GM12878 (cell line): ENCODE data around the gene CMSS1. TPM values are rescaled to one million over a fixed set of nuclear protein-coding genes. Genes with fewer than 3 reads are reported as not detected.
"Not testable (repeated sequence)": the region's sequence is repeated elsewhere in the genome, so short reads cannot be mapped to it uniquely, and the experiment has no call there.

Source experiments
- ATAC-seq: fragments of 200-7000 bp; cut with Tn5 transposase; 3 replicates; pipeline ENCODE4 v1.9.1; 2020; ENCODE audit warnings: mild to moderate bottlenecking, moderate library complexity
- BruUV-seq: library from RNA; stranded (reverse); fragments of 400-500 nt; replicated peaks from 2 replicates; lab custom pipeline; 2021; lab: Mats Ljungman, UMichigan
- CTCF ChIA-PET: fragments of 300-600 bp; sonication (Branson Sonifier 250); formaldehyde crosslinking; extraction: SDS; loops from one replicate; lab custom pipeline; 2021; ENCODE audit warnings: inconsistent platforms; lab: Yijun Ruan, JAX
- POLR2A ChIA-PET: fragments of 350-600 bp; formaldehyde crosslinking; extraction: SDS; loops from one replicate; lab custom pipeline; 2021; ENCODE audit warnings: inconsistent platforms; lab: Charles Lee
- RAD21 ChIA-PET: fragments of 300-600 bp; sonication (Branson Sonifier 250); formaldehyde crosslinking; loops from one replicate; lab custom pipeline; 2023; ENCODE audit warnings: antibody characterized with exemption; ENCODE audit not compliant: unreplicated experiment; lab: Charles Lee
- SMC1A ChIA-PET: fragments of 300-600 bp; sonication (Branson Sonifier 250); formaldehyde crosslinking; loops from one replicate; lab custom pipeline; 2023; ENCODE audit not compliant: unreplicated experiment, uncharacterized antibody; lab: Charles Lee
- DNase-seq: peaks from one replicate; pipeline ENCODE4 v3.0.0-alpha.2; 2011; ENCODE audit warnings: low read depth, low spot score
- FAIRE-seq: peaks from 3 replicates; lab custom pipeline; 2011; peaks lifted over from hg19 to GRCh38; lab: Jason Lieb, UNC
- H2AFZ ChIP-seq: 2 replicates; pipeline ENCODE4 v1.6.0; 2011; ENCODE audit warnings: low read depth, low read length, control low read depth; ENCODE audit not compliant: control insufficient read depth
- H3K27ac ChIP-seq: 2 replicates; pipeline ENCODE4 v1.5.1; 2011; ENCODE audit warnings: control low read depth; ENCODE audit not compliant: control insufficient read depth, insufficient read depth
- H3K27me3 ChIP-seq, 2 experiments: replicated peaks in 1 of 2; 2 replicates each; pipeline versions ENCODE4 v1.6.0 to v1.6.1; 2011; ENCODE audit warnings: low read length in 1 of 2; ENCODE audit not compliant: control insufficient read depth in 2 of 2, insufficient read depth in 2 of 2
- H3K36me3 ChIP-seq, 2 experiments: 2 replicates each; pipeline ENCODE4 v1.5.1; 2011; ENCODE audit warnings: low read length in 1 of 2; ENCODE audit not compliant: control insufficient read depth in 2 of 2, insufficient read depth in 2 of 2
- H3K4me1 ChIP-seq: 2 replicates; pipeline ENCODE4 v1.6.1; 2011; ENCODE audit warnings: mild to moderate bottlenecking, low read length, moderate library complexity, mixed read lengths; ENCODE audit not compliant: control insufficient read depth, insufficient read depth
- H3K4me2 ChIP-seq: 2 replicates; pipeline ENCODE4 v1.6.0; 2011; ENCODE audit warnings: control low read depth; ENCODE audit not compliant: control insufficient read depth, insufficient read depth
- H3K4me3 ChIP-seq: fragments of 200-600 bp; sonication (generic); 2 replicates; pipeline ENCODE4 v1.5.1; 2016
- H3K79me2 ChIP-seq: 2 replicates; pipeline ENCODE4 v1.6.0; 2011; ENCODE audit warnings: low read length; ENCODE audit not compliant: control insufficient read depth, insufficient read depth
- H3K9ac ChIP-seq: 2 replicates; pipeline ENCODE4 v1.8.0; 2011; ENCODE audit warnings: low read length, control low read depth, mixed read lengths; ENCODE audit not compliant: control insufficient read depth, insufficient read depth
- H3K9me3 ChIP-seq: replicated peaks from 3 replicates; pipeline ENCODE4 v1.5.1; 2011; ENCODE audit warnings: mild to moderate bottlenecking, low read length; ENCODE audit not compliant: control insufficient read depth, insufficient read depth
- H4K20me1 ChIP-seq: 2 replicates; pipeline ENCODE4 v1.6.0; 2011; ENCODE audit not compliant: control insufficient read depth, insufficient read depth
- ATF3 ChIP-seq: IDR thresholded peaks from 2 replicates; pipeline ENCODE4 v1.6.1; 2011; ENCODE audit warnings: low read depth, mild to moderate bottlenecking, low read length, moderate library complexity, borderline replicate concordance; ENCODE audit errors: extremely low read depth
- BCL11A ChIP-seq: IDR thresholded peaks from 2 replicates; pipeline ENCODE4 v1.6.1; 2011; ENCODE audit warnings: low read depth, low read length
- BRCA1 ChIP-seq: IDR thresholded peaks from 2 replicates; pipeline ENCODE4 v1.6.1; 2011; ENCODE audit warnings: low read depth, low read length, improper control_type of control experiment
- PKNOX1 ChIP-seq: fragments of 450-650 bp; IDR thresholded peaks from 2 replicates; pipeline ENCODE4 v1.6.1; 2016; ENCODE audit warnings: mild to moderate bottlenecking
- SREBF1 ChIP-seq: IDR thresholded peaks from 2 replicates; pipeline ENCODE4 v1.6.1; 2012; ENCODE audit warnings: mild to moderate bottlenecking, low read length
- TCF7 ChIP-seq: IDR thresholded peaks from 2 replicates; pipeline ENCODE4 v1.6.1; 2014; ENCODE audit warnings: antibody characterized with exemption, borderline replicate concordance
- WGBS: methylation state at CpG from one replicate; pipeline ENCODE4 v1.1.6; 2016; ENCODE audit warnings: low lambda C conversion rate; ENCODE audit not compliant: insufficient replicate concordance, insufficient coverage; ENCODE audit errors: missing lambda C conversion rate; 5-methylcytosine and 5-hydroxymethylcytosine counted together
- in situ Hi-C: fragments of 300-500 bp; cut with MboI; formaldehyde crosslinking; loops from 9 replicates; pipeline ENCODE4 v1.14.3; 2018; ENCODE audit warnings: mixed read lengths
- intact Hi-C: fragments of 100-400 bp; cut with micrococcal nuclease; formaldehyde crosslinking; loops from one replicate; pipeline ENCODE4 v1.14.2; 2022; ENCODE audit not compliant: unreplicated experiment
- polyA plus RNA-seq, 11 experiments: library from polyadenylated mRNA; depleted of rRNA in 4 of 11; unstranded in 6 of 11; stranded (reverse) in 5 of 11; fragments of >200 nt; fragmentation: Nextera tagmentation in 4 of 11; fragmentation: Illumina TruSeq in 1 of 11; extraction: Ambion mirVana in 4 of 11; extraction: Trizol in 1 of 11; gene quantifications; 1 replicate in 1 of 11; 2 replicates in 10 of 11; pipeline versions ENCODE4 v1.2.1 to v1.2.3, GENCODE V29; 2011 to 2016; ENCODE audit warnings: inconsistent platforms in 2 of 11, missing spikeins in 2 of 11, low read depth in 1 of 11
- total RNA-seq, 4 experiments: library from RNA; depleted of rRNA in 3 of 4; stranded (reverse); fragments of >200 nt in 3 of 4; fragmentation: Illumina TruSeq in 1 of 4; extraction: Trizol in 1 of 4; gene quantifications; 2 replicates each; pipeline versions ENCODE4 v1.2.1 to v1.2.3, GENCODE V29; 2013 to 2021

The CMSS1 gene
- total and polyA plus RNA-seq, 10 of the 15 experiments (the other 5 are each of a cell fraction or from before 2014, with no cell fraction given) = 31.0 to 118 (median 70.1) TPM

GRCh38 chr3:100228247-100228646 is 410.6 kb downstream of the CMSS1 start (continued):
- TF ChIP-seq PKNOX1 (no peak), TCF7 (no peak), ATF3 (no peak), BRCA1 (no peak), SREBF1 (no peak), BCL11A (no peak)

GRCh38 chr3:100229188-100229587 is 411.5 kb downstream of the CMSS1 start:
- H3K4me1 ChIP-seq, H3K36me3 ChIP-seq, H3K27me3 ChIP-seq, H3K79me2 ChIP-seq, H3K27ac ChIP-seq, FAIRE-seq, H4K20me1 ChIP-seq, ATAC-seq, H3K9me3 ChIP-seq, intact Hi-C loops, RAD21 ChIA-PET, H3K9ac ChIP-seq, H3K4me2 ChIP-seq, H2AFZ ChIP-seq, BruUV-seq, H3K4me3 ChIP-seq, in situ Hi-C loops, POLR2A ChIA-PET, DNase-seq: not testable (repeated sequence)
- ChIA-PET CTCF (interaction anchor here (0.6 kb wide), 1 partner anchor 154 kb away, joined by 3 read pairs; no protein-coding TSS in a partner anchor), SMC1A (interaction anchor here (0.6 to 1.3 kb wide), 2 partner anchors 160 to 1331 kb away, joined by 3 to 4 read pairs; no protein-coding TSS in a partner anchor)
- WGBS = 47% methylated on average over 3 of the region's 3 CpGs
